ENCODE measurements around the gene CXXC5. TPM values are rescaled to one million over a fixed set of nuclear protein-coding genes. Genes with fewer than 3 reads are reported as not detected.
"Not testable (repeated sequence)": the region's sequence is repeated elsewhere in the genome, so short reads cannot be mapped to it uniquely, and the experiment has no call there.

CXXC5 gene
- total RNA-seq, 1 donor from 2014 or later: 167 TPM

GRCh38 chr5:139611703-139612584 lies 36.2 kb upstream of the CXXC5 start:
- DNase-seq (ENCODE audit: low read depth): no peak
- no peak for TF ChIP-seq CTCF (IDR thresholded peaks at IDR 0.05; ENCODE audit: insufficient read depth, low read length, poor library complexity, severe bottlenecking)
- Histone ChIP-seq H3K4me3 (ENCODE audit: low read depth, low read length) (no peak overlapping the region), H3K36me3 (ENCODE audit: control insufficient read depth, insufficient read depth, low read length) (no peaks in the 10 kb centered on the region), H3K27me3 (ENCODE audit: control insufficient read depth, insufficient read depth, low read length) (no peaks in the 10 kb centered on the region)

- Histone ChIP-seq H3K36me3 (ENCODE audit: control insufficient read depth, insufficient read depth, low read length) (no peaks in the 10 kb centered on the region), H3K27me3 (ENCODE audit: control insufficient read depth, insufficient read depth, low read length) (no peaks in the 10 kb centered on the region), H3K4me3 (ENCODE audit: low read depth, low read length) (no peak overlapping the region)
- TF ChIP-seq CTCF (IDR thresholded peaks at IDR 0.05; ENCODE audit: insufficient read depth, low read length, poor library complexity, severe bottlenecking): no peak
- DNase-seq (ENCODE audit: low read depth): no peak
These were observed 28.3 kb upstream of the CXXC5 start for GRCh38 chr5:139619861-139620260.

- not testable (repeated sequence) for DNase-seq (ENCODE audit: low read depth); H3K27me3 ChIP-seq (ENCODE audit: control insufficient read depth, insufficient read depth, low read length); H3K36me3 ChIP-seq (ENCODE audit: control insufficient read depth, insufficient read depth, low read length); H3K4me3 ChIP-seq (ENCODE audit: low read depth, low read length)
These were observed 22.8 kb upstream of the CXXC5 start for GRCh38 chr5:139625398-139625797.

GRCh38 chr5:139630855-139631254 lies 17.3 kb upstream of the CXXC5 start:
- Histone ChIP-seq H3K27me3 (ENCODE audit: control insufficient read depth, insufficient read depth, low read length) (no peaks in the 10 kb centered on the region), H3K4me3 (ENCODE audit: low read depth, low read length) (no peak overlapping the region), H3K36me3 (ENCODE audit: control insufficient read depth, insufficient read depth, low read length) (no peaks in the 10 kb centered on the region)
- TF ChIP-seq CTCF (IDR thresholded peaks at IDR 0.05; ENCODE audit: insufficient read depth, low read length, poor library complexity, severe bottlenecking): no peak
- DNase-seq (ENCODE audit: low read depth): no peak

- no peak overlapping the region for H3K4me3 ChIP-seq (ENCODE audit: low read depth, low read length)
- DNase-seq (ENCODE audit: low read depth): no peak
- TF ChIP-seq CTCF (IDR thresholded peaks at IDR 0.05; ENCODE audit: insufficient read depth, low read length, poor library complexity, severe bottlenecking): no peak
- no peaks in the 10 kb centered on the region for H3K36me3 ChIP-seq (ENCODE audit: control insufficient read depth, insufficient read depth, low read length)
- no peaks in the 10 kb centered on the region for H3K27me3 ChIP-seq (ENCODE audit: control insufficient read depth, insufficient read depth, low read length)
These were observed 16.5 kb upstream of the CXXC5 start for GRCh38 chr5:139631520-139632165.

- H3K4me3 ChIP-seq (ENCODE audit: low read depth, low read length): no peak overlapping the region
- H3K36me3 ChIP-seq (ENCODE audit: control insufficient read depth, insufficient read depth, low read length): no peaks in the 10 kb centered on the region
- no peaks in the 10 kb centered on the region for H3K27me3 ChIP-seq (ENCODE audit: control insufficient read depth, insufficient read depth, low read length)
- no peak for DNase-seq (ENCODE audit: low read depth)
- TF ChIP-seq CTCF (IDR thresholded peaks at IDR 0.05; ENCODE audit: insufficient read depth, low read length, poor library complexity, severe bottlenecking): peak; percentile 98
These were observed 14.7 kb upstream of the CXXC5 start for GRCh38 chr5:139633295-139634027.

All from kidney epithelial cell (primary cell).